GM21723 (cell line): ENCODE results near the gene MPO.
A peak's percentile ranks its signal among the peaks of the same experiment; 100 is the strongest.

Source experiments
- ATAC-seq: cut with Tn5 transposase; IDR thresholded peaks from one replicate; pipeline ENCODE4 v1.9.1; 2021; ENCODE audit warnings: mild to moderate bottlenecking, moderate library complexity; ENCODE audit not compliant: unreplicated experiment

The MPO gene

DNA sequence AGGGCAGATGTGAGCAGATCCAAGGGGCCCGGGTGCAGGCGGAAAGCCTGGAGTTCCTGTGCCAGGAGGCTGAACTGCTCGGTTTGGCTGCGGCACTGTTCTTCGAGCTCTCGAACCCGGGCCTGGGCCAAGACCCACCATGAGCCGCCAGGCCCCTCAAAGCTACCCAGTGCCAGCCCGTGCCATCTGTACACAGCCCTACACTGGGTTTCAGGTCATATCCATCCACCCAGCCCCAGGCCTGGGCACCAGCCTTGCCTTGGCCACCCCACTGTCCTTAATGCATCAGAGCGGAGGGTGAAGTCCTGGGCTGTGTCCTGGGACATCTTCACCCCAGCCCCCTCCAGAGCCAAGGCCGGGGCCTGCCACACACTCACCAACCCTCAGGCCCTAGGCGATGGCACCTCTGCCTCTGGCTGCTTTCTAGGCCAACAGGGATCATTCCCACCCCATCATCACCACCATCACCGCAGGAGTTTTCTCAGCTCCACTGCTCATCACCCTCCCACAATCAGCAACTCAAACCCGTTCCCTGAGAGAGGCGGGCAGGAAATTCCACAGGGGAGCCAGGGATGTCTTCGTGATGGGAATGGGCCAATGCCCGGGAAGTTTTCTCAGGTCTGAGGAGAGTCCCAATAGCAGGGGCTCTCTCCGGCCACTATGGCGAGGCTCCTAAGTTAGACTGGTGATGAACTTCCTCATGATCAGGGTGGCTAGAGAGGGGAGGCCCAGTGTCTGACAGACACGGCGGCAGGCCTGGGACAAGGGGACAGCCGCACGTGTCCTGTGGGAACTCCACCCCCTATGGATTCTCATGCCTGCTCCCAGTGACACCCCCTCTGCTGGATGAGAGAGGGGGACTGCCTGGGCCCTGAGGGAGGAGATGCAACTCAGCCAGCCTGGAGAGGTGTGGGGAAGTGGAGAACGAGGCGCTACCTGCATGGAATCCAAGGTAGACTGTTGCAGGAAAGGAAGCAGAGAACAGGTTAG is 38.7 kb upstream of the MPO start:
- ATAC-seq = no peak

DNA sequence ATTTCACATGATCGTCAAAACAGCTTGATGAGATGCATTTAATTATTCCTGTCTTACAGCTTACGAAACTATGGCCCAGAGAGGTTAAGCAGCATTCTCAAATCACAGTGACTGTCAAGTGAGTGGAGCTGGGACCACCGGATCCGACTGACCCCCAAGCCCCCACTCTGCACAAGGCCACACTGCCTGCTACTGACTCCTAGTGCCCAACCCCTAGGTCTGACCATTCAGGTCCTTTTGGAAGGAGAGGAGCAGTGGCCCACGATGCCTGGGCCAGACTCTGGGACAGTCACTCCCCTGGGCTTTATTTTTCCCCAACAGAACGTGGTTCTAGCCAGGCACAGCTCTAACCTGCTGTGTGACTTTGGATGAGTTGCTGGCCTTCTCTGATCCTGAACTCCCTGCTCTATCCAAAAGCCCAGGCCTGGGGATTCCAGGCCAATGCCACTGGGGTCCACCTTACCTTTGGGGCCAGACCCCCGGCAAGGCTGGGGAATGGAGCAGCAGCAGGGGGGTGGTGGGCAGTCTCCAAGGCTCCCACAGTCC is 38.0 kb upstream of the MPO start:
- ATAC-seq = no peak

DNA sequence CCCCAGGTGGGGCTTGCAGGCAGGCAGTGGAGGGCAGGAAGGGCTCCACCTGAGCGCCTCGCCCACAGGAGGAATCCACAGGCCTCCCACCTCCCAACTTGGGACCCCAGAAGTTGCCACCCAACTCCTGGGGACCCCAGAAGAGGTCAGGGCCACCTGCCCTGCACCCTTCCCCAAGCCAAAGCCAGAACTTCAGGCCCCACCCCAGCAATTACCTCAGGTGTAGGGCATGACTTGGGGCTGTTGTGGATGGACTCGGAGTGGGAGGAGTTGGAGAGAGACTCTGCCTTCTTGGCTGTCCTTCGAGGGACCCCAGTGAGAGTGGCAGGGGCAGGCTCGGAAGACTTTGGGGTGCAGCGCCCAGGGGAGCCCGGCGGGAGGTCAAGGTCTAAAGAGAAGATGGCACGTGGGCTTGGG is 37.3 kb upstream of the MPO start:
- ATAC-seq = no peak

DNA sequence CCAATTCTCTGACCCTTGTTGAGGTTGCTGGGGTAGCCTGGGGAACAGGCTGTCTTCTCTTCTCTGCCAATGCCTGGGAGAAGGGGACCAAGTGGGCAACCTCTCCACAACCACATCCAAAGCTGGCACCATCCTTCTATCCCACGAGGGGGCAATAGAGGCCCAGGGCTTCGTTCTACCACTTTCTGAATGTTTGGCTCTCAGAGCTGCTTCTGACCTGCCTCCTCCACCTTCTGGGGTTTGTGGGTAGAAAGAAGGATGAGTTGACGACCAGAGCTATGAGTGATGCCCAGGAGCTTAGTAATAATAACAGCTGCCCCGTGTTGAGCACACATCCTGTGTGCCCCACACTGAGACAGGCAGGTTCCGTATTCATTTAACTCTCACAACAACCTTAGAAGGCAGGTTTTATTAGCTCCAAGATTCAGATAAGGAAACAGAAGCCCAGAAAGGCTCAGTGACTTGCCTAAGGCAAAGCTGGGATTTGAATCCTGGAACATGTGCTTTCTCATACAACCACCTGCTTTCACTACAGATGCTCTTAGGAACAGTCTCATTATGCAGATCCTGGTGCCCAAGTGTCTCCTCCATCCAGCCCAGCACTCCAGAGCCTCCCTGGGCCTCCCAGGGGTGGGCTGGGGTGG is 36.8 kb upstream of the MPO start:
- ATAC-seq = peak; percentile 78

DNA sequence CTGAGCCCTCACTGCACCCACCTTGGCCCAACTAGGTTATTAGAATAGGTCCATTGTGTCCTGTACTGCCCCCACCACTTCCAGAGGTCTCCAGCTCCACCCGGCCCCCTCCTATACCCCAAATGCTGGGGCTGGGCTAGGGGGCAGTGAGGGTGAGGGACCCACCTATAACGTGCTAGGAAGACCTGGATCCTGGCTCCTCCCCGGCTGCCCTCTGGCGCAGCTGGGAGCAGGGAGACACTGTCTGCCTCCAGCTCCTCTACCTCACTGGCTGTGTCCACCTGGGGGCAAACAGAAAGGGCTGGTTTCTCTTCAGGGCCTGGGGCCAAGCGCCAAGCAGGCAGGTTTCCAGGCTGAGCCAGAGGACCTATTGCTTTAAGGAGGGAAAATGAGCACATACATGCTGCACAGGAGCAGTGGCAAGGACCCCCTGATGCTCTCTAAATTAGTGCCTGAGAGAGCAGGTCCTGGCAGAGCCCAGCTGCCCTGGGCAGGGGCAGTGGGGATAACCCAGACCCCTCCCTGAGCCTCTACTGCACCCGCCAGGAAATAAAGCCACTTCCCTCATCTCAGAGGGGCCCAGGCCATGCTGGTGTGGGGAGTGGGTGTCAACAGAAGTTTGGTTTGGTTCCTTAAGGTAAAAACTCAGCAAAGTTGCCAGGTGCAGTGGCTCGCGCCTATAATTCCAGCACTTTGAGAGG is 35.7 kb upstream of the MPO start:
- no peak for ATAC-seq

DNA sequence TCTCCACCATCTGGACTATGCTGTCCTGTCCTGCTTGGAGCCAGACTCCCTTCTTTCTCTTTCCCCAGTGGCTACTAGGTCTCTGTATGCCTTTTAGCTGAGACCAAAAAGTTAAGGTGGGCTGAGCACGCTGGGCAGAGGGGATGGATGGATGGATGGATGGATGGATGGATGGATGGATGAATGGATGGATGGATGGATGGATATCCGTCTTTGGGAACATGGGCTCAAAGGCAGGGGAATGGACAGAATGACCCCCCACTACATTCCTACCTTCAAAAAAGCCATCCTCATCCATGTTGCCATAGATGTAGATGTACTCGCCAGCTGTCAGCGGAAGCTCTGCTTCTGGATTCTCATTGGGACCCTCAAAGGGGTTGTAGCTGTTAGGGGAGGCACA is 35.0 kb upstream of the MPO start:
- no peak for ATAC-seq

DNA sequence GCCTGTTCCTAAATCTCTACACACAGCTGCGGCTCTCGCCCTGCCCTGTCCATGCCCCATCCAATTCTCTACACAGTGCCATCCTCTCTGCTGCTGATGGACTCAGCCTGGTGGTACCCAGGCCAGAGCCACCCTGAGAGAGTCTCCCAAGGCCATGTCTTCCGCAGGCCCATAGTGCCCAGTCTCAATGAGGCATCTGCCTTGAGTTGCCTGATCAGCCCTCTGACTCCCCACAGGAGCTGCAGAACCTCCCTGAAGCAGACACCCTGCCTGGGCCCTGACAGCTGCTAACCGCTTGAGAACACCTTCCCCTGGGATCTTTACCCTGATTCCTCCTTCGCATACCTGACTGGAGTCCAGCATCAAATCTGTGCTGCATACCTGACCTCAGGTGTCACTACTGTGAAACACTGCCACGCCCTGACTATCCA is 34.6 kb upstream of the MPO start:
- ATAC-seq = no peak

DNA sequence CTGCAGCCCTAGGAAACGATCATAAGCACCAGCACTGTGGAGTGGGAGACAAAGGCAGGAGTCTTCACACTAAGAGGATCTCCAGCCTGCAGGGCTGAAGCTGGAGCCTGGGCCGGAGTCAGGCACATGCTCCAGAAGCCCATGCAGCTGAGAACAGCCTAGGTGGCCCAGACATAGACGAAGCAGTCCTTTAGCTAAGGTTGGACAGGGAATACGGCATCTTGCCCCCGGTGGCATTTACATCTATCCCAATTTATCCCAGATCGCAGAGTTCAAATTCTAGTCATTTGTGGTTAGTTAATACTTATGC is 33.9 kb upstream of the MPO start:
- ATAC-seq = no peak

DNA sequence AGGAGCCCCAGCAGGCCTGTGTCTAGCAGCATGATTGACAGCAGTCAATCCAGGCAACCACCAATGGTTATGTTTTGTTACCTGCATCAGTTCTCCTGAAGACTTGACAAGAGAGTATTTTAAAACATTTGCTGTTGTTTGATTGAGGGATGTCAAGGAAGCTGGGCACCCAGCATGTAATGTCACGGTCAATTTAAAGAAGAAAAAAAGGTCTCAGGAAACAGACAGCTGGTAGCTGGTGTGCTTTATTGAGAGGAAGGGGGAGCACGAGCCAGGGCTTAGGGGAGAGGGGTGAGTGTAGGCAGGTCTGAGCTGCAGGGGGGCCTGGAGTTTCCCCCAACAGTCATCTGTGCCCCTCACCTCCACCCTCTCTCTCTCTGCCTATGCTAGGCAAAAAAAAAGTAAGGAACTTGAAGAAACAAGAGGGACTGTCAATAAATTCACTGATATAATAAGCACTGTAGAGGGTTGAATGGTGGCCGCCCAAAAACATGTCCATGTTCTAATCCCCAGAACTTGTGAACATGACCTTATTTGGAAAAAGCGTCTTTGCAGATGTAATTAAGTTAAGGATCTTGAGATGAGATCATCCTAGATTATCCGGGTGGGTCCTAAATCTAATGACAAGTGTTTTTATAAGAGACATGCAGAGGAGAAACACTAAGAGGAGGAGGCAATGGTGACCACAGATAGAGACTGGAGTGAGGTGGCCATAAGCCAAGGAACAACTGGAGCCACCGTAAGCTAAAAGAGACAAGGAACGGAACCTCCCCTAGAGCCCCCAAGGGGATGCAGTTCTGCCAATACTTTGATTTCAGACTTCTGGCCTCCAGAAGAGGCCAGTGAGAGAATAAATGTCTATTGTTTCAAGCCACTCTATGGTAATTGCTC is 33.3 kb upstream of the MPO start:
- ATAC-seq = no peak

DNA sequence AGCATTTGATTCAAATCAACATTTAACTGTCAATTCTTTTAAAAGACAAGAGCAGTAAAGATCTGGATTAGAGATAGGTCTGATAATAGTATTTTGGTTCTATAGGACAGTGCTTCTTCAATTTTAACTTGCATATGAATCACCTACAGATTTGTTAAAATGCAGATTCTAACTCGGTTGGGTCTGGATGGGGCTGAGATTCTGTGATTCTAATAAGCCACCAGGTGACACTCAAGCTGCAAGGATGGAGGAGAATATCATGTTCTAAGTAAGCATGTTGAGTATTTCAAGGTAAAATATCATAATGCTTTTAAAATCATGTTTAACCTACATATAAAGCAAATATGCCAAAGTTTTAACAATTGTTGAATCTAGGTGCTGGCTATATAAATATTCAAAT is 32.1 kb upstream of the MPO start:
- ATAC-seq = no peak

DNA sequence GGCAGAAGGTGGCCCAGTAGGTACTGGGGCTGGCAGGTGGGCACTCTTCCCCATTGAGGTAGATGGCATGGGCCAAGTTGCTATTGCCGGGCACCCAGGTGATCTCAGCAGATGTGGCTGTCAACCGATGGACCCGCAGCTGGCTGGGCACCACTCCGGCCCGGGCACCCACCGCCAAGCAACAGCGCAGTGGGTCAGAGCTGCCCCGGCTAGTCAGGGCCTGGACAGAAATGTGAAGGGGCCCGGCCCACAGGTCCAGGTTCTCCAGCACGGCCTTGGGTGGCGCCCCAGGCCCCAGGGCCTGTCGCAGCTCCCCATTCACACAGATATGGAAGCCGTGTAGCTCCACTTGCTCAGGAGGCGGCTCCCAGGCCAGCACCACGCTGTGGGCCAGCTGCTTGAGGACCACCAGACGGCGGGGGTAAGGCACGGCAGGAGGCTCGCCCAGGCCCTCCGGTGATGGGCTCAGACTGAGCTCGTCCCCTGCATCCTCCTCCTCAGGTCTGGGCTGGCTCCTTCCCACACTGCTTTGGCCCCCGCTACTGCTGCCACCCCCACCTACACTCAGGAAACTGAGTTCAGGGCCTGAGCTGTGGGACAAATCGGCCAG is 31.4 kb upstream of the MPO start:
- no peak for ATAC-seq

DNA sequence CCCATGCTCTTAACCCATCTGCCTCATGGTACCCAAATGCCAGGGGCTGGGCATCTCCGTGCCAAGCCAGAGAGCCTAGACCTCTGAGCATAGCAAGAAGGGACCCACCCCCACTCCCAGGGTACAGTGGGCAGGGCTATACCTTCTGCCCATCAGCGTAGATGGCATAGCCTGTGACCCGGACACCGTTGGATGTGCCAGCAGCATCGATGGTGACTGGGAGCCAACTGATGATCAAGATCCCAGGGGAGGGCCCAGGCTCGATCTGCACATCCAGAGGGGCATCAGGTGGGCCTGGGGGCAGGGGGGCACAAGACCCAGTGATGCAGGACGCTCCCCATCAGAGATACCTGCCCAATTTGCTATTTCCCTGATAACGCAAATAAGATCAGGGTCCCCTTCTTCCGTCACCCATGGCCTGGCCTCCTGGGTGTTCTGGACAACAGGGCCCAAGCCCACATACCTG is 30.7 kb upstream of the MPO start:
- no peak for ATAC-seq

DNA sequence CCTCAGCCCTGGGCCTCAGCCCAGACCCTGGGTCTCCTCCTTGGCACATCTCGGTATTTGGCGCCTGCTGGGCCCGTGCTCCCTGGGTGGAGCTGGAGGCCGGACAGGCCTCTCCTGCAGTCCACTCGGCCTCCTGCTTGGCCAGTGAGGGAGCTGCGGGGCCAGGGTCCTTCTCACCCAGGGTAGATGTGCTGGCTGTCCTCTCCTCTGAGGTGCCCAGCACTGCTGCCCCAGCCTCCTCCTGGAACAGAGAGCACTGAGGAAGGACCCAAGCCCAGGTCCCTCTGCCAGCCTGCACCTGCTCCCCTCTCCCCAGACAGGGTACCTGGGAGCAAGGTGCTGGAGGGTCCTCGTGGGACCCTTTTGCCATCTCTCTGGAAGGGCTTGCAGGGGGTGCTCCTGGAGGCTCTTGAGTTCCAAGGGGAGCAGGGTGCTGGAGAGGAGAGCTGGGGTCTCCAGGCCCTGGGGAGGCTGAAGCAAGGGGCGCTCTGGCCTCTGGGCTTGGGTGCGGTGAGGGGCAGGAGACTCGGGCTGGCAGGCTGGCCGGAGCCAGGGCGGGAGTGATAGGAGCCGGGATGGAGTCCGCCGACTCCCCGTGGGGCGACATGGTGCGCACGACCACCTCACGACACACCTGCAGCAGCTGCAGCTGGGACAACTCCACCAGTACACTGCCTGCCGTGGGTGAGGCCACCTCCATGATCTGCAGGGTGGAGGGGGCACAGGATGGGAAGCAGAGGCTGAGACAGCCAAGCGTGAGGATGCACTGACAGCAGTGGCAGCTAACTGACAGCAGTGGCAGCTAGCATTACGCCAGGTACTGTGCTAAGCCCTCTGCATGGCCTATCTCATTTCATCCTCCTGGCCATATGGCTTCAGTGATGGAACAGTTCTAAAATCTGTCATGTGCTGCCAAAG is 30.0 kb upstream of the MPO start:
- ATAC-seq = no peak

DNA sequence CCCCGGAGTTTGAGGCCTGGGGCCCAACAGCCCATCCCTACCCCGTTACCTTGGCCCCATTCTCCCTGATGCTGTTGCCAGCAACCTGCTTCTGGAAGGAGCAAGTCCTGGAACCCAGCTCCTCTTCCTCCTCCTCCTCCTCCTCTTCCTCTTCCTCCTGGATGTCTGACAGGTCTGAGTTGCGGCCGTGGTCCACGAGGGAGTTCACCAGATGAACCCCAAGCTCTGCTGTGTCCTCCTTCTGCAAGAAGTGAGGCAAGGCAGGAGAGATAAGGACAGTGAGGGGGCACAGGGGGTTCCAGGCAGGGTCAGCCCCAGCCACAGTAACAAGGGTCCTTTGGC is 29.2 kb upstream of the MPO start:
- no peak for ATAC-seq

DNA sequence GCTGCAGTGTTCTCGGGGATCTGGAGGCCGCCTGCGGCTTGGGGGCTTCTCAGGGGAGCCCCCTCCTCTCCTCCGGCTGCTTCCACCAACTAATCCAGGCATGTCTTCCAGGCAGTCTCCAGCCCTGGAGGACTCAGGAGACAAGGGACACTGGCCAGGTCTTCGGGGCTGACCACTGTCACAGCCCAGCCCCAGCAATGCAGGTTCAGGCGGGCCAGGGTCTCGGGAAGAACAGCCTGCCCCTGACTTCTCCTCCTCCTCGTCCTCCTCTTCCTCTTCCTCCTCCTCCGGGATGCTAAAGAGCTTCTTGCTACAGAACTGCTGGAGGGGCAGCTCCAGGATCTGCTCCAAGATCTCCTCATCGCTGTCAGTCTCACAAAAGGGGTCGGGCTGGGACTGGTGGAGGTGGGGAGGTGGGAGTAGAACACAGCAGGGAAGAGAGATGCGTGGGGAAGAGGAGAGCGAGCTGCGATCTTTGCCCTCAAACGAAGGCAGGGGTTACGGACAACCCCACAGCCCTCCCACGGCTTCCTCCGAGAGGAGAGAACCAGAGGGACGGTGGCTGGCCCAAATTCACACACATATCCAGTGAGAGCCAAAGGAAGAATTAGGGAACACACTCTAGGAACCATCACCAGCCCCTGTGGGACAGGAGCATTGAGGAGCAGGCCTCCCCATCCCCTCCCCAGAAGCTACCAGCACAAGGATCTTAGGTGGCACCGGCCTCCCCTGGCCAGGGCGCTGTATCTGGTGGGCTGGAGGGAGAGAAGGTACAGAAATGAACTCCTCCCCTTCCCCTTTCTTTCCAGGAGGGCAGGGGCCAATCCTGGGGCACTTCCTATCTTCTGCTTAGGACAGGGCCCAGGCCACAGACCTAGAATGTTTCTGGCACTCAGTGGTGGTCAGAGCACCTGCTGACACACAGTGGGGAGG is 28.5 kb upstream of the MPO start:
- ATAC-seq = no peak

DNA sequence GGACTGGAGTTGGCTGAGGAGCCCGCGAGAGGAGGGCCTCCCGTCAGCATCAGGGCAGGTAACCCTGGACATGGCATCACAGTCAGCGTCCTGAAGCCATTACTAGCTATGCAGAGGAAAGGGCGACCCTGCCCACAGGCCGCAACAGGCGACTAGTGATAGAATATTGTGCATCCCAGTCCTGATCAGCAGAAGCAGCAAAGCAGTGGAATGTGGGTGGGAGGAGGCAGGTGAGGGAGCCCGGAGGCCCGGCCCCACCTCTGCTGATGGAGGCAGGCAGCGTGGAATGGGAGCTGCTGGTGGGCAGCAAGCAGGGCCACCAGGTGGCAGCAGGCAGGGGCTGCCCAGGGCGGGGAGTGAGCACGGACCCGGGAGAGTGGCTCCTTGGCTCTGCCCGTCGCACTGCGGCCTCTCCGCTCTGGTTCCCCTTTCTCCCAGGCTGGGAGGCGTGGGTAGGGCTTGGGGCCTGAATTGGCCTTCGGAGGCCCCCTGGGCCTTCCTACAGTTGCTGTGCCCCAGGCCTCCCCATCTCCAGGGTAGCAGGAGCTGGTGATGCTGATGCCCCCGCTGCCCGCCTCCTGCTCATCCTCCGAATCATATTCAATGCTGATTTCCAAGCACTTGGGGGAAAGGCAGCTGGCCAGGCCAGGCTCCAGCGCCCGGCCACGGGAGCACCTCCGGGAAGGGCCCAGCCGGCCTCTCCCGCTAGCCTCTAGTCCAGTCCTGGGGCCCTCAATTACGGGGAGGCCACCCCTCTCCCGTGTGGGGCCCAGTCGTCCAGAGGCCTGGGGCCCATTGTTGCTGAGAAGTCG is 27.6 kb upstream of the MPO start:
- no peak for ATAC-seq
